ENCODE results near the gene FKBP5.

DNA sequence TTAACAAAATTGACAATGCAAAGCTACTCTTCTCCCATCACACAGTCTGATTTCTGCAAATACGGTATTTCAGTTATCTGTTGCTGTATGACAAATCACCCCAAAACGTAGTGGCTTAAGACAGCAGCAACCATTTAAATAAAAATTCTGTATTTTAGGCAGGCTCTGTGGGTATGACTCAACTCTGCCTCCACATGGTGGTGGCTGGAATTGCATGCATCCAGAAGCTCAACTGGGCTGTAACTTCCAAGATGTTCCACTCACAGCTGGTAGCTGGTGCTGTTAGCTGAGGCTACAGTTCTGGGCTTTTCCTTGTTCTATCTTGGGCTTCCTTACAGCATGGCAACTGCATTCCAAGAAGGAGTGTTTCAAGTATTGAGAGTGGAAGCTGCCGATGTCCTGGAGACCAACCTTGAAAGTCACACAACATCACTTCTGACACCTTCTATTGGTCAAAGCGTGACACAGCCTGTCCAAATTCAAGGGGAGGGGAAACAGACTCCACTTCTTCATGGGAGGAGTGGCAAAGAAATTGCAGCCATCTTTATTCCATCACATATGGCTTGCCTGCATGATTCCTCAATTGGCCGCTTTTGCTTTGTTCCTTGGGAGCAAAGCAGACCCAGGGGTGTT lies 136.3 kb downstream of the FKBP5 start:
- TF ChIP-seq, protein P1, sequence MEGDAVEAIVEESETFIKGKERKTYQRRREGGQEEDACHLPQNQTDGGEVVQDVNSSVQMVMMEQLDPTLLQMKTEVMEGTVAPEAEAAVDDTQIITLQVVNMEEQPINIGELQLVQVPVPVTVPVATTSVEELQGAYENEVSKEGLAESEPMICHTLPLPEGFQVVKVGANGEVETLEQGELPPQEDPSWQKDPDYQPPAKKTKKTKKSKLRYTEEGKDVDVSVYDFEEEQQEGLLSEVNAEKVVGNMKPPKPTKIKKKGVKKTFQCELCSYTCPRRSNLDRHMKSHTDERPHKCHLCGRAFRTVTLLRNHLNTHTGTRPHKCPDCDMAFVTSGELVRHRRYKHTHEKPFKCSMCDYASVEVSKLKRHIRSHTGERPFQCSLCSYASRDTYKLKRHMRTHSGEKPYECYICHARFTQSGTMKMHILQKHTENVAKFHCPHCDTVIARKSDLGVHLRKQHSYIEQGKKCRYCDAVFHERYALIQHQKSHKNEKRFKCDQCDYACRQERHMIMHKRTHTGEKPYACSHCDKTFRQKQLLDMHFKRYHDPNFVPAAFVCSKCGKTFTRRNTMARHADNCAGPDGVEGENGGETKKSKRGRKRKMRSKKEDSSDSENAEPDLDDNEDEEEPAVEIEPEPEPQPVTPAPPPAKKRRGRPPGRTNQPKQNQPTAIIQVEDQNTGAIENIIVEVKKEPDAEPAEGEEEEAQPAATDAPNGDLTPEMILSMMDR (IDR thresholded peaks at IDR 0.05; ENCODE audit: poor library complexity), result peak; percentile 49
- TF ChIP-seq EZH2 (IDR thresholded peaks at IDR 0.05; ENCODE audit: borderline replicate concordance), result no peak
